DOHH2 (cell line): ENCODE data around the gene MAP6.

Experiments
- H3F3A ChIP-seq: fragments of 200-600 bp; sonication (generic), shearing (Covaris generic); 2 replicates; pipeline ENCODE4 v1.6.0; 2016; ENCODE audit warnings: antibody characterized with exemption, mild to moderate bottlenecking; ENCODE audit not compliant: control insufficient read depth, insufficient read depth
- H3K27ac ChIP-seq: fragments of 200-600 bp; sonication (generic); 2 replicates; pipeline ENCODE4 v1.5.1; 2014; ENCODE audit warnings: low read depth, mild to moderate bottlenecking, low read length, moderate library complexity
- H3K27me3 ChIP-seq: fragments of 200-600 bp; sonication (generic); 2 replicates; pipeline ENCODE4 v1.6.1; 2014; ENCODE audit warnings: mild to moderate bottlenecking, low read length, mixed read lengths; ENCODE audit not compliant: control insufficient read depth
- H3K36me3 ChIP-seq: fragments of 200-600 bp; sonication (generic); 2 replicates; pipeline ENCODE4 v1.6.1; 2014; ENCODE audit warnings: mild to moderate bottlenecking, low read length, moderate library complexity, mixed read lengths; ENCODE audit not compliant: control insufficient read depth
- H3K4me1 ChIP-seq: fragments of 200-600 bp; sonication (generic); 2 replicates; pipeline ENCODE4 v1.6.1; 2014; ENCODE audit warnings: mild to moderate bottlenecking, low read length, mixed read lengths; ENCODE audit not compliant: control insufficient read depth
- H3K4me2 ChIP-seq: fragments of 200-600 bp; sonication (generic); 2 replicates; pipeline ENCODE4 v1.6.0; 2014; ENCODE audit warnings: mild to moderate bottlenecking, low read length, moderate library complexity
- H3K4me3 ChIP-seq: fragments of 200-600 bp; sonication (generic); 2 replicates; pipeline ENCODE4 v1.5.1; 2014; ENCODE audit warnings: mild to moderate bottlenecking, low read length, mixed read lengths
- H3K79me2 ChIP-seq: fragments of 200-600 bp; sonication (generic); 2 replicates; pipeline ENCODE4 v1.6.1; 2014; ENCODE audit warnings: mild to moderate bottlenecking, low read length, mixed read lengths; ENCODE audit not compliant: control insufficient read depth
- H3K9me2 ChIP-seq: fragments of 200-600 bp; sonication (generic); replicated peaks from 2 replicates; pipeline ENCODE4 v1.6.1; 2014; ENCODE audit warnings: mild to moderate bottlenecking, low read length, mixed read lengths; ENCODE audit not compliant: control insufficient read depth
- H3K9me3 ChIP-seq: fragments of 200-600 bp; sonication (generic); 2 replicates; pipeline ENCODE4 v1.6.1; 2014; ENCODE audit warnings: antibody characterized with exemption, low read length, mixed read lengths; ENCODE audit not compliant: control insufficient read depth, insufficient read depth
- H4K20me1 ChIP-seq: fragments of 200-600 bp; sonication (generic); 2 replicates; pipeline ENCODE4 v1.6.0; 2014; ENCODE audit warnings: low read depth, mild to moderate bottlenecking, antibody characterized with exemption, low read length, moderate library complexity; ENCODE audit not compliant: control insufficient read depth, insufficient read depth
- CTCF ChIP-seq: fragments of 200-600 bp; sonication (generic); IDR thresholded peaks from one replicate; pipeline ENCODE4 v1.5.1; 2014; ENCODE audit warnings: antibody characterized with exemption, mild to moderate bottlenecking, low read depth, low read length; ENCODE audit not compliant: poor library complexity, severe bottlenecking
- EZH2phosphoT487 ChIP-seq: fragments of 200-600 bp; sonication (generic); IDR thresholded peaks from 2 replicates; pipeline ENCODE4 v1.6.1; 2017; ENCODE audit warnings: borderline replicate concordance, mild to moderate bottlenecking, antibody characterized with exemption, low read length, moderate library complexity, mixed read lengths

Gene MAP6

GRCh38 chr11:75565916-75566762, 102.7 kb downstream of the MAP6 start:
- H3K36me3 ChIP-seq, result no peaks in the 10 kb centered on the region
- H3K27me3 ChIP-seq, result peaks cover 20% of the 10 kb centered on the region
- H3K9me2 ChIP-seq, result no peaks in the 10 kb centered on the region
- H3K4me1 ChIP-seq, result peaks cover 16% of the 10 kb centered on the region
- H3F3A ChIP-seq, result no peaks in the 10 kb centered on the region
- H4K20me1 ChIP-seq, result no peaks in the 10 kb centered on the region
- H3K4me2 ChIP-seq, result no peak overlapping the region
- TF ChIP-seq EZH2phosphoT487, result no peak
- TF ChIP-seq CTCF, result no peak
- H3K27ac ChIP-seq, result no peak overlapping the region
- H3K79me2 ChIP-seq, result no peaks in the 10 kb centered on the region
- H3K9me3 ChIP-seq, result no peaks in the 10 kb centered on the region
- no peak overlapping the region for H3K4me3 ChIP-seq

GRCh38 chr11:75565221-75565814, 103.5 kb downstream of the MAP6 start:
- Histone ChIP-seq H3K27me3 (peaks cover 28% of the 10 kb centered on the region), H3K36me3 (no peaks in the 10 kb centered on the region), H4K20me1 (no peaks in the 10 kb centered on the region), H3F3A (no peaks in the 10 kb centered on the region), H3K9me3 (no peaks in the 10 kb centered on the region), H3K9me2 (no peaks in the 10 kb centered on the region), H3K27ac (no peak overlapping the region), H3K4me3 (no peak overlapping the region), H3K79me2 (no peaks in the 10 kb centered on the region), H3K4me2 (no peak overlapping the region), H3K4me1 (peaks cover 16% of the 10 kb centered on the region)
- no peak for TF ChIP-seq EZH2phosphoT487

- Histone ChIP-seq H3K4me3 (no peak overlapping the region), H3F3A (no peaks in the 10 kb centered on the region), H3K27ac (no peak overlapping the region), H3K27me3 (peaks cover 36% of the 10 kb centered on the region), H3K4me2 (no peak overlapping the region; the same call in 1 of the 2 replicates), H3K4me1 (peaks cover 16% of the 10 kb centered on the region), H3K36me3 (no peaks in the 10 kb centered on the region), H3K9me2 (no peaks in the 10 kb centered on the region), H3K79me2 (no peaks in the 10 kb centered on the region), H3K9me3 (no peaks in the 10 kb centered on the region), H4K20me1 (no peaks in the 10 kb centered on the region)
- TF ChIP-seq CTCF, result peak; percentile 27
- no peak for TF ChIP-seq EZH2phosphoT487
Observed at GRCh38 chr11:75563978-75564552, 104.8 kb downstream of the MAP6 start.
